HG03565 (cell line): ENCODE results near the gene PAX8.

ENCODE experiments used
- ATAC-seq: cut with Tn5 transposase; IDR thresholded peaks from one replicate; pipeline ENCODE4 v1.9.1; 2021; ENCODE audit warnings: mild to moderate bottlenecking, moderate library complexity; ENCODE audit not compliant: unreplicated experiment

Gene PAX8

GRCh38 chr2:113173542-113174375 lies 105.0 kb downstream of the PAX8 start, which contains the start of gene PSD4:
Gene PSD4 (plus strand): TSS chr2:113173971. CDS start chr2:113182457, 8,486 bp downstream.
- ATAC-seq = peak; percentile 65

GRCh38 chr2:113172721-113173541 lies 105.8 kb downstream of the PAX8 start:
- no peak for ATAC-seq

- no peak for ATAC-seq
These were observed 107.2 kb downstream of the PAX8 start for GRCh38 chr2:113171334-113172075.

- no peak for ATAC-seq
These were observed 109.1 kb downstream of the PAX8 start for GRCh38 chr2:113169586-113169985.

- ATAC-seq = no peak
These were observed 109.7 kb downstream of the PAX8 start for GRCh38 chr2:113169002-113169530.

- ATAC-seq = no peak
These were observed 110.8 kb downstream of the PAX8 start for GRCh38 chr2:113167962-113168340.

GRCh38 chr2:113167115-113167932 lies 111.4 kb downstream of the PAX8 start:
- ATAC-seq = no peak

GRCh38 chr2:113166187-113166645 lies 112.5 kb downstream of the PAX8 start:
- ATAC-seq = no peak
